SJSA1 (cell line): ENCODE data around the gene IKZF1. TPM values are rescaled to one million over a fixed set of nuclear protein-coding genes. Genes with fewer than 3 reads are reported as not detected.

Experiments used
- DNase-seq, 2 experiments: peaks; one replicate each; pipeline ENCODE4 v3.0.0-alpha.2; 2015 to 2020; ENCODE audit warnings: low spot score in 2 of 2, low read depth in 1 of 2
- H3K27ac ChIP-seq: fragments of 250-450 bp; sonication (Bioruptor Pico); 2 replicates; pipeline ENCODE4 v1.5.1; 2020; ENCODE audit warnings: mild to moderate bottlenecking, moderate library complexity
- H3K27me3 ChIP-seq: fragments of 250-450 bp; sonication (Bioruptor Pico); replicated peaks from 2 replicates; pipeline ENCODE4 v1.5.1; 2020; ENCODE audit warnings: mild to moderate bottlenecking, moderate library complexity
- H3K36me3 ChIP-seq: fragments of 250-450 bp; sonication (Bioruptor Pico); 2 replicates; pipeline ENCODE4 v1.5.1; 2020; ENCODE audit warnings: mild to moderate bottlenecking
- H3K4me1 ChIP-seq: fragments of 250-450 bp; sonication (Bioruptor Pico); replicated peaks from 2 replicates; pipeline ENCODE4 v1.6.1; 2021; ENCODE audit warnings: mild to moderate bottlenecking
- H3K4me3 ChIP-seq: fragments of 250-450 bp; sonication (Bioruptor Pico); 2 replicates; pipeline ENCODE4 v1.5.1; 2020; ENCODE audit warnings: mild to moderate bottlenecking
- H3K9me3 ChIP-seq: fragments of 250-450 bp; sonication (Bioruptor Pico); replicated peaks from 2 replicates; pipeline ENCODE4 v1.5.1; 2020; ENCODE audit warnings: mild to moderate bottlenecking
- total RNA-seq: library from RNA; depleted of rRNA; stranded (reverse); fragments of >200 nt; shearing (Covaris generic); gene quantifications from 2 replicates; pipeline ENCODE4 v1.2.3, GENCODE V29; 2014

IKZF1 gene
- total RNA-seq, 1 experiment from 2014 or later = not detected

- no peaks in the 10 kb centered on the region for H3K9me3 ChIP-seq
- peaks cover 34% of the 10 kb centered on the region for H3K27me3 ChIP-seq
- no peak overlapping the region for H3K27ac ChIP-seq
- no peaks in the 10 kb centered on the region for H3K36me3 ChIP-seq
- H3K4me1 ChIP-seq = no peaks in the 10 kb centered on the region
- no peak for DNase-seq
- no peak overlapping the region for H3K4me3 ChIP-seq
Measured at GRCh38 chr7:50308203-50308531, 3.7 kb downstream of the IKZF1 start.

GRCh38 chr7:50308532-50309385 lies 4.2 kb downstream of the IKZF1 start:
- Histone ChIP-seq H3K9me3 (no peaks in the 10 kb centered on the region), H3K36me3 (no peaks in the 10 kb centered on the region), H3K4me3 (no peak overlapping the region), H3K4me1 (no peaks in the 10 kb centered on the region), H3K27me3 (peaks cover 40% of the 10 kb centered on the region), H3K27ac (no peak overlapping the region)
- no peak for DNase-seq

- Histone ChIP-seq H3K4me3 (no peak overlapping the region), H3K27me3 (peaks cover 41% of the 10 kb centered on the region), H3K9me3 (no peaks in the 10 kb centered on the region), H3K4me1 (no peaks in the 10 kb centered on the region), H3K36me3 (no peaks in the 10 kb centered on the region), H3K27ac (no peak overlapping the region)
- DNase-seq = no peak
Measured at GRCh38 chr7:50309721-50310120, 5.2 kb downstream of the IKZF1 start.

- Histone ChIP-seq H3K27me3 (peaks cover 41% of the 10 kb centered on the region), H3K4me3 (no peak overlapping the region), H3K27ac (no peak overlapping the region), H3K36me3 (no peaks in the 10 kb centered on the region), H3K4me1 (no peaks in the 10 kb centered on the region), H3K9me3 (no peaks in the 10 kb centered on the region)
- no peak for DNase-seq
Measured at GRCh38 chr7:50310361-50310760, 5.8 kb downstream of the IKZF1 start.

GRCh38 chr7:50310956-50311355 lies 6.4 kb downstream of the IKZF1 start:
- H3K27me3 ChIP-seq = peaks cover 37% of the 10 kb centered on the region
- H3K27ac ChIP-seq = no peak overlapping the region
- H3K9me3 ChIP-seq = no peaks in the 10 kb centered on the region

GRCh38 chr7:50312250-50313162 lies 8.0 kb downstream of the IKZF1 start:
- Histone ChIP-seq H3K4me3 (no peak overlapping the region), H3K9me3 (no peaks in the 10 kb centered on the region), H3K27ac (no peak overlapping the region), H3K36me3 (no peaks in the 10 kb centered on the region), H3K27me3 (peaks cover 29% of the 10 kb centered on the region), H3K4me1 (no peaks in the 10 kb centered on the region)
- no peak for DNase-seq

More at GRCh38 chr7:50310956-50311355, 6.4 kb downstream of the IKZF1 start:
- Histone ChIP-seq H3K36me3 (no peaks in the 10 kb centered on the region), H3K4me3 (no peak overlapping the region), H3K4me1 (no peaks in the 10 kb centered on the region)
- no peak for DNase-seq

GRCh38 chr7:50314836-50315592 lies 10.5 kb downstream of the IKZF1 start:
- Histone ChIP-seq H3K36me3 (no peaks in the 10 kb centered on the region), H3K27me3 (peaks cover 21% of the 10 kb centered on the region), H3K4me1 (no peaks in the 10 kb centered on the region), H3K4me3 (no peak overlapping the region), H3K9me3 (no peaks in the 10 kb centered on the region), H3K27ac (no peak overlapping the region)
- DNase-seq = no peak

GRCh38 chr7:50315739-50316671 lies 11.5 kb downstream of the IKZF1 start:
- no peak for DNase-seq
- Histone ChIP-seq H3K36me3 (no peaks in the 10 kb centered on the region), H3K9me3 (no peaks in the 10 kb centered on the region), H3K27me3 (peaks cover 18% of the 10 kb centered on the region), H3K4me3 (no peak overlapping the region), H3K4me1 (no peaks in the 10 kb centered on the region), H3K27ac (no peak overlapping the region)

GRCh38 chr7:50317221-50317678 lies 12.7 kb downstream of the IKZF1 start:
- peaks cover 21% of the 10 kb centered on the region for H3K27me3 ChIP-seq
- DNase-seq = no peak
- no peak overlapping the region for H3K4me3 ChIP-seq
- H3K4me1 ChIP-seq = no peaks in the 10 kb centered on the region
- no peak overlapping the region for H3K27ac ChIP-seq
- H3K9me3 ChIP-seq = no peaks in the 10 kb centered on the region
- H3K36me3 ChIP-seq = no peaks in the 10 kb centered on the region

GRCh38 chr7:50317697-50318669 lies 13.5 kb downstream of the IKZF1 start:
- no peak for DNase-seq
- no peak overlapping the region for H3K4me3 ChIP-seq
- no peaks in the 10 kb centered on the region for H3K9me3 ChIP-seq
- H3K27me3 ChIP-seq = peaks cover 15% of the 10 kb centered on the region
- H3K4me1 ChIP-seq = no peaks in the 10 kb centered on the region
- H3K36me3 ChIP-seq = no peaks in the 10 kb centered on the region
- no peak overlapping the region for H3K27ac ChIP-seq

- Histone ChIP-seq H3K4me3 (no peak overlapping the region), H3K27me3 (peaks cover 6% of the 10 kb centered on the region; the same call in 1 of the 2 replicates), H3K4me1 (no peaks in the 10 kb centered on the region), H3K27ac (no peak overlapping the region), H3K9me3 (no peaks in the 10 kb centered on the region), H3K36me3 (no peaks in the 10 kb centered on the region)
- DNase-seq = no peak
Measured at GRCh38 chr7:50321487-50322067, 17.1 kb downstream of the IKZF1 start.
